GM19455 (cell line): ENCODE data around the gene ATP2C2.
"Not testable (repeated sequence)": the region's sequence is repeated elsewhere in the genome, so short reads cannot be mapped to it uniquely, and the experiment has no call there.

ENCODE experiments used
- ATAC-seq: cut with Tn5 transposase; IDR thresholded peaks from one replicate; pipeline ENCODE4 v1.9.1; 2021; ENCODE audit not compliant: unreplicated experiment

The ATP2C2 gene

GRCh38 chr16:84396082-84396481 lies 27.7 kb downstream of the ATP2C2 start:
- ATAC-seq = not testable (repeated sequence)

- no peak for ATAC-seq
Measured at GRCh38 chr16:84396537-84397008, 28.2 kb downstream of the ATP2C2 start.

GRCh38 chr16:84397090-84397489 lies 28.8 kb downstream of the ATP2C2 start:
- no peak for ATAC-seq

GRCh38 chr16:84398701-84399100 lies 30.4 kb downstream of the ATP2C2 start:
- no peak for ATAC-seq

- not testable (repeated sequence) for ATAC-seq
Measured at GRCh38 chr16:84399912-84400311, 31.6 kb downstream of the ATP2C2 start.

GRCh38 chr16:84403435-84403834 lies 35.1 kb downstream of the ATP2C2 start:
- not testable (repeated sequence) for ATAC-seq

GRCh38 chr16:84404324-84404723 lies 36.0 kb downstream of the ATP2C2 start:
- no peak for ATAC-seq

- no peak for ATAC-seq
Measured at GRCh38 chr16:84404936-84405639, 36.8 kb downstream of the ATP2C2 start.

- no peak for ATAC-seq
Measured at GRCh38 chr16:84406006-84406963, 37.9 kb downstream of the ATP2C2 start.

- ATAC-seq = no peak
Measured at GRCh38 chr16:84407588-84408313, 39.4 kb downstream of the ATP2C2 start.

GRCh38 chr16:84408314-84408690 lies 40.0 kb downstream of the ATP2C2 start:
- no peak for ATAC-seq

GRCh38 chr16:84408856-84409255 lies 40.5 kb downstream of the ATP2C2 start:
- no peak for ATAC-seq

- no peak for ATAC-seq
Measured at GRCh38 chr16:84410361-84411138, 42.2 kb downstream of the ATP2C2 start.

GRCh38 chr16:84411768-84412167 lies 43.4 kb downstream of the ATP2C2 start:
- no peak for ATAC-seq

GRCh38 chr16:84412262-84412661 lies 43.9 kb downstream of the ATP2C2 start:
- no peak for ATAC-seq

- ATAC-seq = no peak
Measured at GRCh38 chr16:84413244-84414004, 45.1 kb downstream of the ATP2C2 start.

- ATAC-seq = no peak
Measured at GRCh38 chr16:84414789-84415326, 46.5 kb downstream of the ATP2C2 start.

GRCh38 chr16:84416407-84417321 lies 48.3 kb downstream of the ATP2C2 start:
- no peak for ATAC-seq
